ENCODE measurements around the gene OSBPL2. TPM values are rescaled to one million over a fixed set of nuclear protein-coding genes. Genes with fewer than 3 reads are reported as not detected.

The OSBPL2 gene
- 10 to 100 TPM; 23.6 to 24.7 TPM for total RNA-seq

DNA sequence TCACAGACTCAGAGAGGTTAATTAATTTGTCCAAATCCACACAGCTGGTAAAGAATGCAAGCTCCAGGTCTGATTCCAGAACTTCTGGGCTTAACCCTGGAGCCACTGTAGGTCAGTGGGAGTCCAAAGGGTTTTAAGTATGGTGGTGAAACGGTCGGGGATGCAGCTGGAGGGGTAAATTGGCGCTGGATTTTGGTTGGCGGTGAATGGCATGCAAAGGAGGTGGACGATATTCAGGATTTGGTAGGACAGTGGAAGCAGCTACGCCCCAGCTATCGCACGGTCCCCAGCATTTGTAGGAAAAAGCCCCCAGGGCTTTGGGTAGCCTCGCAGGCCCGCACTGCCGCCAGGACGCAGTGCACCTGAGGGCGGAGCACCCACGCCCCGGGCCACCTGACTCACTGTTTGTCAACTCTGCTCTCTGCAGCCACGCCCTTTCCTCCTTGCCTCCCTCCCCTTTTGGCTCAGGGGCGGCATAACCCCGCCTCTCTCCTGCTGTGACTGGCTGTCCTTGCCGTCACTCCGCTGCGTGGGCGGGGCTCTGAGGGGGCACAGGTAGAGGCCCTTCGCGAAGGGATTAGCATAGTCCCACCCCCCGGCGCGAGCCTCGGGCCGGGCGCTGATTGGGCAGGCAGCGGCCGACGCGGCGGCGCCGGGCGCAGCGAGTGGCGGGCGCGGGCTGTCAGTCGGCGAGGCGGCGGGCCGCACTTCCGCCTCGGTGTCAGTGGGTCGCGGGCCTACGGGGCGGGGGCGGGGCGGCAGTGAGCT, at the start of gene OSBPL2:
Gene OSBPL2, plus strand, starts transcription at position 721 of the 768 bp plus-strand sequence. CDS start 17,664 bp downstream, outside the sequence.
- no peaks in the 10 kb centered on the region for H3K36me3 Mint-ChIP-seq (ENCODE audit: low read depth)
- H3K27me3 Mint-ChIP-seq (ENCODE audit: low read depth), result no peaks in the 10 kb centered on the region
- CTCF ChIA-PET, result no interaction called here
- no peaks in the 10 kb centered on the region for H3K9me3 Mint-ChIP-seq
- H3K4me3 Mint-ChIP-seq, result peak within 1 kb of the TSS; percentile 78
- DNase-seq, result peak; percentile 100
- H3K27ac Mint-ChIP-seq, result peak within 1 kb of the TSS; percentile 79
- intact Hi-C loops (cut with micrococcal nuclease), result loop anchor here (1.0 to 5.0 kb wide), 7 partner anchors 56 to 557 kb away; partner anchors contain the start of genes ADRM1, LSM14B, RPS21 and TAF4
- peaks cover 28% of the 10 kb centered on the region for H3K4me1 Mint-ChIP-seq (ENCODE audit: low read depth)

- Mint-ChIP-seq H3K36me3 (ENCODE audit: low read depth) (peaks cover 18% of the 10 kb centered on the region), H3K9me3 (no peaks in the 10 kb centered on the region), H3K27ac (no peak overlapping the region), H3K4me1 (ENCODE audit: low read depth) (peaks cover 13% of the 10 kb centered on the region), H3K4me3 (no peak overlapping the region), H3K27me3 (ENCODE audit: low read depth) (no peaks in the 10 kb centered on the region)
- intact Hi-C loops (cut with micrococcal nuclease), result no loop called here
- no peak for DNase-seq
- CTCF ChIA-PET, result no interaction called here
Observed at GRCh38 chr20:62190639-62191411, 47.5 kb upstream of the OSBPL2 start.

- DNase-seq, result no peak
- Mint-ChIP-seq H3K9me3 (no peaks in the 10 kb centered on the region), H3K4me1 (ENCODE audit: low read depth) (peaks cover 6% of the 10 kb centered on the region), H3K4me3 (no peak overlapping the region), H3K27me3 (ENCODE audit: low read depth) (no peaks in the 10 kb centered on the region), H3K27ac (no peak overlapping the region), H3K36me3 (ENCODE audit: low read depth) (peaks cover 19% of the 10 kb centered on the region)
- CTCF ChIA-PET, result interaction anchor here (0.6 kb wide), 1 partner anchor 191 kb away, joined by 3 read pairs; no protein-coding TSS in a partner anchor
- intact Hi-C loops (cut with micrococcal nuclease), result no loop called here
Observed at GRCh38 chr20:62191781-62192559, 46.4 kb upstream of the OSBPL2 start.

DNA sequence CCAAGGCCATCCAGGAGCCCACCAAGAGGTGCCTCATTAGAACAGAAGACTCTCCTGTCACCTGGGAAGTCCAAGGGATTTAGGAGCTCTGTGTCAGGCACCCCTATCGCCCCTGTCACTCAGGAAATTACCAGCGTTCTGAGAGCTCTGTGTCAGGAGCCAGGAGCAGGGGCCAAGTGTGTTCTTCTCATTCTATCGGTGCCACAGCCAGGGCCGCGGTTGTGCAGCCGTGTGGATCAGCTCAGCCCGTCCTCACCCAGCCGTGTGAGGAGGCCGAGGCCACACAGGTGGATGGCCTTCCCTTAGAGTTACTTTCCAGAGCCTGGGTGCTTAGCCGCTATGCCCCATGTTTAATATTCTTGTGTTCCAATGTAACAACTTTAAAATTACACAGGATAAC, 45.7 kb upstream of the OSBPL2 start:
- DNase-seq, result no peak
- H3K27me3 Mint-ChIP-seq (ENCODE audit: low read depth), result no peaks in the 10 kb centered on the region
- CTCF ChIA-PET, result interaction anchor here (0.6 kb wide), 1 partner anchor 190 kb away, joined by 3 read pairs; no protein-coding TSS in a partner anchor

DNA sequence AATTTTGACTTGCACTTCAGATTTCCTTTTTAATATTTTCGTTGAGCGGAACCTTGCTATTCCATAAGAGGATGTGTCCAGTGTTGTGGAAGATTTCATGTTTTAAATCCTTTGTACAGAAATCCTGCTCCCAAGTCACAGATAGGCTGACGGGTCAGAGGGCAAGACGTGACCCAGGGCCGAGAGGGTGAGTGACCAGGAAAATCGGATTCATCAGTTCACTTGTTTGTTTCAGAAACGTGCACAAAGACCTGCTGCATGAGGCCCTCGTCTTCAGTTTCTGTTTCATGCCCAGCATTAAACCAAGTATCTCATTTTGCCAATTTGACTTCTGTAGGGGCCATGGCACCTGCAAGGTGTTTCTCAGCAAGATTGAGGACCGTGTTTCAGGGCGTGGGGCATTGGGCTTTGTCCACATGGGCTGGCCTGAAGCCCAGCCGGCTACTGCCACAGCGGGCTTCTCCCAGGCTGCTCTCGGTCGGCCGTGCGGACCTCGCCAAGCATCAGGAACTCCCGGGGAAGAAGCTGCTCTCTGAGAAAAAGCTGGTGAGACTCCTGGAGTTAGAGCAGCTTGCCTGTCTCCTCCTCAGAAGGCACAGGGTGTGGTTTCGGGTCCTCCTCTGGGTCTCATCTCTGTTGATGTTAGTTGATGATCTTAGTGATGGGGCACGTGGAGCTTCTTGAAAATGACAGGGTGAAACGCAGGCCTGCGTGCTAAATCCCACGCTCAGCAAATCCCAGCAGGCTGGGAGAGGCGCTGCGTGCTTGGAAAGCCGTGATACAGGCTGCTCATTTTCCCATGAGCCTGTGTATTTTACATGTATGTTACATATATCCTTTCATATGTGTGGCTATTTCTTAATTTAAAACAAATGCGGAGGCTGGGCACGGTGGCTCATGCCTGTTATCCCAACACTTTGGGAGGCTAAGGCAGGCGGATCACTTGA, 45.0 kb upstream of the OSBPL2 start:
- Mint-ChIP-seq H3K4me3 (no peak overlapping the region), H3K27ac (no peak overlapping the region), H3K36me3 (ENCODE audit: low read depth) (peaks cover 21% of the 10 kb centered on the region), H3K4me1 (ENCODE audit: low read depth) (no peaks in the 10 kb centered on the region), H3K27me3 (ENCODE audit: low read depth) (no peaks in the 10 kb centered on the region), H3K9me3 (no peaks in the 10 kb centered on the region)
- intact Hi-C loops (cut with micrococcal nuclease), result no loop called here
- DNase-seq, result no peak
- CTCF ChIA-PET, result no interaction called here

More for the DNA sequence above, 45.7 kb upstream of the OSBPL2 start:
- H3K4me3 Mint-ChIP-seq, result no peak overlapping the region
- H3K4me1 Mint-ChIP-seq (ENCODE audit: low read depth), result peaks cover 1% of the 10 kb centered on the region
- H3K9me3 Mint-ChIP-seq, result no peaks in the 10 kb centered on the region
- intact Hi-C loops (cut with micrococcal nuclease), result no loop called here
- peaks cover 19% of the 10 kb centered on the region for H3K36me3 Mint-ChIP-seq (ENCODE audit: low read depth)
- no peak overlapping the region for H3K27ac Mint-ChIP-seq

GRCh38 chr20:62195075-62195405, 43.3 kb upstream of the OSBPL2 start:
- CTCF ChIA-PET, result no interaction called here
- Mint-ChIP-seq H3K4me3 (no peak overlapping the region), H3K27ac (no peak overlapping the region), H3K27me3 (ENCODE audit: low read depth) (no peaks in the 10 kb centered on the region), H3K9me3 (no peaks in the 10 kb centered on the region), H3K36me3 (ENCODE audit: low read depth) (peaks cover 33% of the 10 kb centered on the region), H3K4me1 (ENCODE audit: low read depth) (no peaks in the 10 kb centered on the region)
- no peak for DNase-seq
- intact Hi-C loops (cut with micrococcal nuclease), result no loop called here

DNA sequence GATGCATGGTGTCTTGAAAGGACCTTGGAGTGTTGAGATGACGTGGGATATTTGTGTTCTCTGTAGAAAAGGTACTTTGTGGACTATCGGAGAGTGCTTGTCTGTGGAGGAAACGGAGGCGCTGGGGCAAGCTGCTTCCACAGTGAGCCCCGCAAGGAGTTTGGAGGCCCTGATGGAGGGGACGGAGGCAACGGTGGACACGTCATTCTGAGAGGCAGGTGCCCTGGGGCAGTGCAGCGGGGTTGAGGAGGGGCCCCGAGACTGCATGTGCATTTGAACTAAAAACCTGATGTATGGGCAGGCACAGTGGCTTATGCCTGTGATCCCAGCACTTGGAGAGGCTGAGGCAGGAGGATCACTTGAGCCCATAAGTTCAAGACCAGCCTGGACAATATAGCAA, 42.6 kb upstream of the OSBPL2 start:
- intact Hi-C loops (cut with micrococcal nuclease), result no loop called here
- no peaks in the 10 kb centered on the region for H3K9me3 Mint-ChIP-seq
- DNase-seq, result no peak
- no peaks in the 10 kb centered on the region for H3K4me1 Mint-ChIP-seq (ENCODE audit: low read depth)
- no peak overlapping the region for H3K4me3 Mint-ChIP-seq
- CTCF ChIA-PET, result no interaction called here
- H3K27ac Mint-ChIP-seq, result no peak overlapping the region
- H3K36me3 Mint-ChIP-seq (ENCODE audit: low read depth), result peaks cover 32% of the 10 kb centered on the region
- no peaks in the 10 kb centered on the region for H3K27me3 Mint-ChIP-seq (ENCODE audit: low read depth)

DNA sequence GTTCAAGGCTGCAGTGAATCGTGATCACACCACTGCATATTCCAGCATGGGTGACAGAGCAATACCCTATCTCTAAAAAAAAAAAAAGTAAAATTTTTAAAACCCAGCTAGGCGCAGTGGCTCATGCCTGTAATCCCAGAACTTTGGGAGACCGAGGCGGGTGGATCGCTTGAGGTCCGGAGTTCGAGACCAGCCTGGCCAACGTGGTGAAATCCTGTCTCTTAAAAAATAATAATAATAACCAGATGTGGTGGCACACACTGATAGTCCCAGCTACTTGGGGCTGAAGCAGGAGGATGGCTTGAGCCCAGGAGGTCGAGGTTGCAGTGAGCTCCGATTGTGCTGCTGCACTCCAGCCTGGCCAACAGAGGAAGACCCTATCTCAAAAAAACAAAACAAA, 42.0 kb upstream of the OSBPL2 start:
- CTCF ChIA-PET, result no interaction called here
- Mint-ChIP-seq H3K36me3 (ENCODE audit: low read depth) (peaks cover 34% of the 10 kb centered on the region), H3K9me3 (no peaks in the 10 kb centered on the region), H3K4me1 (ENCODE audit: low read depth) (no peaks in the 10 kb centered on the region), H3K27ac (no peak overlapping the region), H3K4me3 (no peak overlapping the region), H3K27me3 (ENCODE audit: low read depth) (no peaks in the 10 kb centered on the region)
- intact Hi-C loops (cut with micrococcal nuclease), result no loop called here
- no peak for DNase-seq

DNA sequence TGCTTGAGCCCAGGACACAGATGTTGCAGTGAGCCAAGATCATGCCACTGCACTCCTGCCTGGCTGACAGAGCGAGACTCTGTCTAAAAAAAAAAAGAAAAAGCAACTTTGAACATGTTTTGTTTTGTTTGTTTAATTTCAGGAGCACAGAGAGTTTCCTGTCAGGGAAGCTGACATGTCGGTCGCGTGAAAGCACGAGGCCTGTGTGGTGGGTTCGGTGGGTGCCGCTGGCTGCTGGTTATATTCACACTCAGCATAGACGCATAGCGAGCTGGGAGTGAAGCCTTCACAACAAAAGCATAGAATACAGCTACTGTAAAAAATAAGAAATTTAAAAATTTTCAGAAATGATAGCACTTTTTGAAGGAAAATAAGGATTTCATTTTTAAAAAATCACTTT, 41.0 kb upstream of the OSBPL2 start:
- Mint-ChIP-seq H3K9me3 (no peaks in the 10 kb centered on the region), H3K27ac (no peak overlapping the region), H3K4me1 (ENCODE audit: low read depth) (no peaks in the 10 kb centered on the region), H3K27me3 (ENCODE audit: low read depth) (no peaks in the 10 kb centered on the region), H3K4me3 (no peak overlapping the region), H3K36me3 (ENCODE audit: low read depth) (peaks cover 33% of the 10 kb centered on the region)
- CTCF ChIA-PET, result no interaction called here
- intact Hi-C loops (cut with micrococcal nuclease), result no loop called here
- no peak for DNase-seq

DNA sequence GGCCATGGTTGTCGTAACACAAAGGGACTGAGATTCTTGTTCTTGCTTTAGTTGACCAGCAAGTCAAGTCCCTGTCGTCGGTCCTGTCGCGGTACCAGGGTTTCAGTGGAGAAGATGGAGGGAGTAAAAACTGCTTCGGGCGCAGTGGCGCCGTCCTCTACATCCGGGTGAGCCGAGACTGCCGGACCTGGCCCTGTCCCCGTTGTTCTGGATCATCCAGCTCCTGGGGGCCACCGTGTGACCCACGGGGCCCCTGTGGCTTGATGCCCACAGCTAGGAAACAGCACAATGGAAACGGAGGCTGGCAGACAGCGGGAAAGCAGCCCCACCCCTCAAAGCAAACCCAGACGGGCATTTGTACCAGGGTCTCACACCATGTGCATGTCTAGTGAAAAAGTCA, 40.5 kb upstream of the OSBPL2 start:
- no peaks in the 10 kb centered on the region for H3K9me3 Mint-ChIP-seq
- intact Hi-C loops (cut with micrococcal nuclease), result no loop called here
- H3K4me1 Mint-ChIP-seq (ENCODE audit: low read depth), result no peaks in the 10 kb centered on the region
- H3K27me3 Mint-ChIP-seq (ENCODE audit: low read depth), result no peaks in the 10 kb centered on the region
- no peak overlapping the region for H3K4me3 Mint-ChIP-seq
- CTCF ChIA-PET, result no interaction called here
- H3K36me3 Mint-ChIP-seq (ENCODE audit: low read depth), result peaks cover 33% of the 10 kb centered on the region
- no peak for DNase-seq
- no peak overlapping the region for H3K27ac Mint-ChIP-seq

- Mint-ChIP-seq H3K27ac (no peak overlapping the region), H3K4me3 (no peak overlapping the region), H3K9me3 (no peaks in the 10 kb centered on the region), H3K36me3 (ENCODE audit: low read depth) (peaks cover 32% of the 10 kb centered on the region), H3K4me1 (ENCODE audit: low read depth) (no peaks in the 10 kb centered on the region), H3K27me3 (ENCODE audit: low read depth) (no peaks in the 10 kb centered on the region)
- intact Hi-C loops (cut with micrococcal nuclease), result no loop called here
- CTCF ChIA-PET, result no interaction called here
- DNase-seq, result no peak
Observed at GRCh38 chr20:62198496-62198895, 39.8 kb upstream of the OSBPL2 start.

DNA sequence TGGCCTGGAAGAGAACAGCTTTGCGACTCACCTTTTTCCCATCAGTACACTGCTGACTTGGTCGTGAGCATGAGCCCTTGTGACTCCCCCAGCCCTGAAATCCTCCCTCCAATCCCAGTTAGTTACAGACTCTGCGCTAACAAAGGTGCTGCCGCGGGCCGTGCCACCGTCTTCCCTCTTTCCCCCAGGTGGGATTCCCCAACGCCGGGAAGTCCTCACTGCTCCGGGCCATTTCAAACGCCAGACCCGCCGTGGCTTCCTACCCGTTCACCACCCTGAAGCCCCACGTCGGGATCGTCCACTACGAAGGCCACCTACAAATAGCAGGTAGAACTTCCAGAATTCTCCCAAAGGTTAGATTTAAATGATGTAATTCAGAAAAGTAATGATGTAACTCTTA, 39.4 kb upstream of the OSBPL2 start:
- Mint-ChIP-seq H3K36me3 (ENCODE audit: low read depth) (peaks cover 30% of the 10 kb centered on the region), H3K27ac (no peak overlapping the region), H3K9me3 (no peaks in the 10 kb centered on the region), H3K27me3 (ENCODE audit: low read depth) (no peaks in the 10 kb centered on the region), H3K4me3 (no peak overlapping the region), H3K4me1 (ENCODE audit: low read depth) (no peaks in the 10 kb centered on the region)
- CTCF ChIA-PET, result no interaction called here
- DNase-seq, result no peak
- intact Hi-C loops (cut with micrococcal nuclease), result no loop called here
